Activated T-cell treated with anti-CD3 and anti-CD28 coated beads, Interleukin-2, amount 50 U/mL, for 24 hours (primary cell): ENCODE data around the gene PSAP.

Experiments used
- DNase-seq: peaks from one replicate; pipeline ENCODE4 v3.0.0-alpha.2; 2020
- H3K27ac Mint-ChIP-seq: 2 replicates; pipeline ENCODE4 v1.8.0; 2020; ENCODE audit warnings: mild to moderate bottlenecking, mixed read lengths
- H3K27me3 Mint-ChIP-seq: 2 replicates; pipeline ENCODE4 v1.8.0; 2020; ENCODE audit warnings: mixed read lengths
- H3K36me3 Mint-ChIP-seq: 2 replicates; pipeline ENCODE4 v1.8.0; 2020; ENCODE audit warnings: low read depth, mixed read lengths
- H3K4me1 Mint-ChIP-seq: 2 replicates; pipeline ENCODE4 v1.8.0; 2020; ENCODE audit warnings: low read depth, mixed read lengths
- H3K4me3 Mint-ChIP-seq: 2 replicates; pipeline ENCODE4 v1.8.0; 2020; ENCODE audit warnings: mild to moderate bottlenecking, moderate library complexity, mixed read lengths
- H3K9me3 Mint-ChIP-seq: 2 replicates; pipeline ENCODE4 v1.8.0; 2020; ENCODE audit warnings: mixed read lengths

Gene PSAP

DNA sequence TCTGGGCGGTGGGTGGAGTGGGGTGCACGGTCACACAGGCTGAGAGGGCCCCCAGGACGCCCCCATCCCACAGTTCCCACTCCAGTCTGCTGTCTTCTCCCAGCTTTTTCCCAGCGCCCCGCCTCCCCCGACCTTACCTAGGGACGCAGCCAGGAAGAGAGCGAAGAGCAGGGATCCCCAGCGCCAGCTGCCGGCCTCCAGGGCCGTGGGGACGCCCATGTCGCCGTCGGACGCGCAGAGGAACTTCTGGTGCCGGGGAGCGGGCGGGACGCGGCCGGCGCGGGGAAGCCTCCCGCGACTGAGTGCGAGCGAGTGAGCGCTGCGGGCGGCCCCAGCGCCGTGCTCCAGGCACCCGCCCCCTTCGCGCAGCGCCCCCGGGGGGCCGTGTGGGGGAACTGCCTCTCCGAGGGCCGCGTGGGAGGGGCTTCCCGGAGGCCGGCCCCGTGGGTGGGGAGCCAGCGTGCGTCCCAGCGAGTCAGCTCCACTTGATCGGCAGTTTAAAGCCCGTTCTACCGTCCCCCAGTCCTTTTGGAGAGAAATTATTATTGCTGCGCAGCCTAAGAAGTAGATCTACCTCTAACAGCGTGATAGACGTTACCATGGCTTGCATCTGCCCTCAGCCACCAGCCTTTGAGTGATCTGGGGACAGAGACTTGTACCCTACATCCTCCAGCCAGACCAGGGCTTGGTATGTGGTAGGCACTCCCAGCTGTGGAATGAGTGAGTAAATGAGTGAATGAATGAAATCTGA lies 77.7 kb downstream of the PSAP start, which contains the start of gene VSIR:
VSIR (minus strand) TSS at position 300 of the 751 bp plus-strand sequence; CDS start at position 219, 81 bp downstream.
- no peaks in the 10 kb centered on the region for H3K27me3 Mint-ChIP-seq
- DNase-seq = peak; percentile 99
- peak within 1 kb of the TSS; percentile 97 for H3K27ac Mint-ChIP-seq
- peak within 1 kb of the TSS; percentile 90 for H3K4me3 Mint-ChIP-seq
- H3K36me3 Mint-ChIP-seq = peaks cover 41% of the 10 kb centered on the region
- H3K4me1 Mint-ChIP-seq = peaks cover 74% of the 10 kb centered on the region
- H3K9me3 Mint-ChIP-seq = no peaks in the 10 kb centered on the region

DNA sequence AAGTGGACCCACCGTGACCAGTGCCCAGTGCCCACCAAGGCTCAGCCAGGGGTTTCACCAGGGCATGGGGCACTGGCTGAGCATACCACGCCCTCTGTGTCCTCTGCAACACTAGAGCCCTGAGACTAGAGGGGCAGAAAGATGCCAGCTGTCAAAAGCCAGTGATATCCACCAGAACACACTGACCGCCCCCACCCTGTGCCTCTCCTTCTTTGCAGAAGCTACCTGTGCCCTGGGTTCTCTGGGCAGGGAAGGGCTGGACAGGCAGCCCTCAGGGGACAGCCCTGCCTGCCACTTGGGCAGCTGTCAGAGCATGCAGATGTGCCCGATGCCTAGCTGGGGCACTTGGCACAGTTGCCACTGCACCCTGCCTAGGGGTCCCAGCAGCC lies 78.2 kb downstream of the PSAP start:
- peaks cover 47% of the 10 kb centered on the region for H3K36me3 Mint-ChIP-seq

DNA sequence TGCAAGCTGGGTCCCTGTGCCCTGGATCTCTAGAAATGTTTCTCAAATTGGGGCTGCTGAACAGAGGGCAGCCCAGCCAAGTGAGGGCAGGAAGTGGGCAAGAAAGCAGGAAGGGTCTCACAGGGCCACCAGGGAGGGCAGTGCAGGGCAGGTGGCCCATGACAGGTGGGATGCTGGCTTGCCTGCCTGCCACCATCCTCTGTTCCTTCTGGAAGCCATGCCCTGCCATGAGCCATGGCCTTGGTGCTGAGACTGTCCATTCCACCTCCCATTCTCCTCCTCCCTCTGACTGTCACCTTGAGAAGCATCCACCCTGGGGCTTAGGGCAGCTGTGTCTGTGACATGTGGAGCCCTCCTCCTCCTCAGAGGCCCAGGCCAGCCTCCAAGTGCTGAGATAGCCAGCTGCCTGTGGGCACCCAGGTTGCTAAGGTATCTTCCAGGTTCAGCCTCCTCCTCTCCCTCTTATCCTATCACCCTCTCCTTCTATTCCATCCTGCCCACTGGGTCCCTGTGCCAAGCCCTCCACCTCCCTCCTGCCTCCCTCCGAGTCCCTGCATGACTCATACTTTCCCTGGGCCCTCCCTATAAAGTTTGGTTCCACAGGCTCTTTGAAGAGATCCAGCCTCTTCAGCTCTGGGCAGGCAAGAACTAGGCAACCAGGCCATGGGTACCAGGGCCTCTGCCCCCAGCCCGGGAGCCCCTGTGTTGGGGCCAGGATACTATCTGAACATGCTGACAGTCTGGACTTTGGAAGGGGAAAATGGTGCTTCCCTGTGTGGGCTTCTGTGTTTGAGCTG lies 79.0 kb downstream of the PSAP start:
- Mint-ChIP-seq H3K36me3 (peaks cover 55% of the 10 kb centered on the region), H3K9me3 (no peaks in the 10 kb centered on the region), H3K4me1 (peaks cover 86% of the 10 kb centered on the region), H3K27me3 (no peaks in the 10 kb centered on the region), H3K4me3 (peak overlapping the region; percentile 90), H3K27ac (peak overlapping the region; percentile 97)
- DNase-seq = peak; percentile 62

More for the DNA sequence above, 78.2 kb downstream of the PSAP start:
- Mint-ChIP-seq H3K4me1 (peaks cover 79% of the 10 kb centered on the region), H3K9me3 (no peaks in the 10 kb centered on the region), H3K27me3 (no peaks in the 10 kb centered on the region), H3K4me3 (peak overlapping the region; percentile 90), H3K27ac (peak overlapping the region; percentile 97)
- DNase-seq = peak; percentile 57

- Mint-ChIP-seq H3K4me3 (peak overlapping the region; percentile 90), H3K27ac (peak overlapping the region; percentile 97), H3K4me1 (peaks cover 86% of the 10 kb centered on the region), H3K36me3 (peaks cover 63% of the 10 kb centered on the region), H3K9me3 (no peaks in the 10 kb centered on the region), H3K27me3 (no peaks in the 10 kb centered on the region)
- DNase-seq = no peak
Measured at GRCh38 chr10:71771204-71771603, 79.8 kb downstream of the PSAP start.

DNA sequence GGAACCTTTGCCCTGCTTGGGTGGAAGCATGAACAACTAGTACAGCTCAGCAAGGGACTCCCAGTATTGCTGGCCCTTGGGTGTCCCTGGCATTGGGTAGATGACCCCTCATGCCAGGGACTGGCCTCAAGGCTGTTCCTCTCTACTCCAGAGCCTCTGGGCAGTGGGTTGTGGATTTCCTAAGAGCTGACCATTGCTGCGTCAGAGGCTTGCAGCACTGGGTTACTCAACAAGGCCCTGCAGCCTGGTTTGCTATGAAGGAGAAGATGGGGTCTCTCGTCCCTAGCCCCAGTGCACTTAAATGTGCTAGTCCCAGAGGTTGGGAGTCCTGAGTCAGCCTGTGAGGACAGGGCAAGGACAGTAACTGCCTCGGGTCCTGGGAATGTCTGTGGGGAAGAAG lies 80.3 kb downstream of the PSAP start:
- DNase-seq = no peak
- H3K4me3 Mint-ChIP-seq = peak overlapping the region; percentile 90
- H3K36me3 Mint-ChIP-seq = peaks cover 67% of the 10 kb centered on the region
- H3K27me3 Mint-ChIP-seq = no peaks in the 10 kb centered on the region
- peak overlapping the region; percentile 97 for H3K27ac Mint-ChIP-seq
- H3K4me1 Mint-ChIP-seq = peaks cover 86% of the 10 kb centered on the region
- no peaks in the 10 kb centered on the region for H3K9me3 Mint-ChIP-seq

GRCh38 chr10:71770255-71770654 lies 80.8 kb downstream of the PSAP start:
- H3K4me1 Mint-ChIP-seq = peaks cover 86% of the 10 kb centered on the region
- H3K4me3 Mint-ChIP-seq = peak overlapping the region; percentile 90
- peaks cover 73% of the 10 kb centered on the region for H3K36me3 Mint-ChIP-seq
- H3K27me3 Mint-ChIP-seq = no peaks in the 10 kb centered on the region
- peak overlapping the region; percentile 97 for H3K27ac Mint-ChIP-seq
- H3K9me3 Mint-ChIP-seq = no peaks in the 10 kb centered on the region
- no peak for DNase-seq

- Mint-ChIP-seq H3K4me1 (peaks cover 86% of the 10 kb centered on the region), H3K9me3 (no peaks in the 10 kb centered on the region), H3K27ac (peak overlapping the region; percentile 97), H3K36me3 (peaks cover 82% of the 10 kb centered on the region), H3K27me3 (no peaks in the 10 kb centered on the region), H3K4me3 (peak overlapping the region; percentile 90)
- DNase-seq = no peak
Measured at GRCh38 chr10:71769279-71769823, 81.7 kb downstream of the PSAP start.

DNA sequence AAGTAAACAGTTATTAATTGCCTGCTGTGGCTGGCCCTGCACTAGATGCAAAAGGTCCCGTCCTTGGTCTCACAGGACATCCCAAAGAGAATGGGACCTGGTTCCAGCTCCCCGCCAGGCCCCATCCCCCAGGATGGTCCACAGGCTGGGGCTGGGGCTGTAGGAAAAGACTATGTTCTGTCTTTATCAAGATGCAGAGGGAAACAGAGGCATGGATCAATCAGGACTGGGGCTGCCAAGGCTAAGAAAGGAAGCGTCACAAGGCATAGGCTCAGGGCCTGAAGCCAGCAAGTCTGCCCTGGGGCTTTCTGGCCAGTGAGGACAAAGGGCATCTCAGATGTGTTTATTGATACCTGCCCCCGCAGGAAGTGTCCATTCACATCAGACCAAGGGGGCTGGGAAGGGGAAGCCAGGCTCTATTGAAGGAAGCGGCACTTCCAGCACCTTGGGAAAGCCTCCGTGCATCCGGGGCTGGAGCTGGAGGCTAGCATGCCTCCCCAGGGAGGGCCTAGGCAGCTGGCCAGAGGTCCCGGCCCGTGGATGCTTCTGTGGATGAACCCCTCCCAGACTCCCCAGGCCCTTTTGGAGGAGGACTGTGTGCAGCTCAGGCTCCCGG lies 83.5 kb downstream of the PSAP start:
- H3K4me3 Mint-ChIP-seq = peak overlapping the region; percentile 47
- H3K9me3 Mint-ChIP-seq = no peaks in the 10 kb centered on the region
- no peak for DNase-seq
- H3K4me1 Mint-ChIP-seq = peaks cover 95% of the 10 kb centered on the region
- H3K27ac Mint-ChIP-seq = peak overlapping the region; percentile 97
- H3K36me3 Mint-ChIP-seq = peaks cover 92% of the 10 kb centered on the region
- H3K27me3 Mint-ChIP-seq = no peaks in the 10 kb centered on the region

DNA sequence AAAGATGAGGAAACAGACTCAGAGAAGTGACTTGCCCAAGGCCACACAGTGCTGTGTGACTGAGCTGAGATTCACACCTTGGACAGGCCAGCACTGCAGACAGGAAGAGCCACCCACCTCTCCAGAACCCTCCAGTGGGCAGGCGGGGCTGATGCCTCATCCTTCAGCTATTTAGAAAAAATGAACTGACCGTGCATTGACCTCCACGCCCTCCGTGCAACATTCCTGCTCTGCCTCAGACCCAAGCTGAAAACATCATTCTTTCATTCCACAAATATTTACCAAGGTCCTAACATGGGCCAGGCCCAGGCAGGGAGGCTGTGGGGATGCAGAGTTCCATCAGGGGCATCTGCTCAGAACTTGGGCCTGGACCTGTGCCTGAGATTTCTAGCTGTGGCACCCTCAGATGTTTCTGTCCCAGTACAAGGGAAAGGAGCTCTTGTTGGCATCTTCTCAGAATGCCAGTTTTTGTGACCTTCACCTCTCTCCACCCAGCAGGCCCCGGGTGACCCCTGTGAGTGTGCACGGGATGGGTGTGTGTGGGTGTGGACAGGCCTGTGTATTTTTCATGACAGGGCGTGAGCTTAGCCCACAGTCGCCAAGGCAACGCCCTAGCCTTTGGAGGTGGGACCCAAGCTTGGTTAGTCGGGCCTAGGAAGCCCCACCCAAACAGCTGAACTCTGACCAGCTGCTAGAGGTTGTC lies 84.2 kb downstream of the PSAP start:
- H3K9me3 Mint-ChIP-seq = no peaks in the 10 kb centered on the region

More for the DNA sequence above, 84.2 kb downstream of the PSAP start:
- Mint-ChIP-seq H3K4me3 (peak overlapping the region; percentile 47), H3K36me3 (peaks cover 92% of the 10 kb centered on the region), H3K27ac (peak overlapping the region; percentile 97), H3K27me3 (no peaks in the 10 kb centered on the region), H3K4me1 (peaks cover 96% of the 10 kb centered on the region)
- DNase-seq = no peak
